GM23248 (cell line): ENCODE results near the gene CIDEC. TPM values are rescaled to one million over a fixed set of nuclear protein-coding genes. Genes with fewer than 3 reads are reported as not detected.
"Not testable (repeated sequence)": the region's sequence is repeated elsewhere in the genome, so short reads cannot be mapped to it uniquely, and the experiment has no call there.

Experiments used
- DNase-seq: peaks from one replicate; pipeline ENCODE4 v3.0.0-alpha.2; 2015
- H2AFZ ChIP-seq: fragments of 200-600 bp; sonication (generic); 2 replicates; pipeline ENCODE4 v1.6.1; 2016; ENCODE audit warnings: antibody characterized with exemption
- H3F3A ChIP-seq: fragments of 200-600 bp; sonication (generic); 2 replicates; pipeline ENCODE4 v1.6.1; 2016; ENCODE audit warnings: mild to moderate bottlenecking, antibody characterized with exemption, mixed run types; ENCODE audit not compliant: insufficient read depth
- H3K27ac ChIP-seq: fragments of 200-600 bp; sonication (generic); 2 replicates; pipeline ENCODE4 v1.5.1; 2016; ENCODE audit warnings: mild to moderate bottlenecking
- H3K27me3 ChIP-seq: fragments of 200-600 bp; sonication (generic); replicated peaks from 2 replicates; pipeline ENCODE4 v1.6.1; 2016; ENCODE audit warnings: mild to moderate bottlenecking; ENCODE audit not compliant: insufficient read depth
- H3K36me3 ChIP-seq: fragments of 200-600 bp; sonication (generic); 2 replicates; pipeline ENCODE4 v1.6.1; 2016; ENCODE audit warnings: low read depth, mild to moderate bottlenecking
- H3K4me1 ChIP-seq: fragments of 200-600 bp; sonication (generic); 2 replicates; pipeline ENCODE4 v1.6.1; 2016; ENCODE audit warnings: mild to moderate bottlenecking; ENCODE audit not compliant: insufficient read depth
- H3K4me2 ChIP-seq: fragments of 200-600 bp; sonication (generic); one replicate; pipeline ENCODE4 v1.6.1; 2016; ENCODE audit warnings: mild to moderate bottlenecking; ENCODE audit not compliant: unreplicated experiment
- H3K4me3 ChIP-seq: fragments of 200-600 bp; sonication (generic); 2 replicates; pipeline ENCODE4 v1.5.1; 2016; ENCODE audit warnings: mild to moderate bottlenecking
- H3K79me2 ChIP-seq: fragments of 200-600 bp; sonication (generic); 2 replicates; pipeline ENCODE4 v1.6.1; 2016; ENCODE audit warnings: mild to moderate bottlenecking; ENCODE audit not compliant: insufficient read depth
- H3K9ac ChIP-seq: fragments of 200-600 bp; sonication (generic); 2 replicates; pipeline ENCODE4 v1.6.1; 2016; ENCODE audit warnings: mild to moderate bottlenecking
- H3K9me2 ChIP-seq: fragments of 200-600 bp; sonication (generic); 2 replicates; pipeline ENCODE4 v1.6.1; 2016; ENCODE audit warnings: mixed run types, mild to moderate bottlenecking, moderate library complexity; ENCODE audit not compliant: insufficient read depth
- H3K9me3 ChIP-seq: fragments of 200-600 bp; sonication (generic); one replicate; pipeline ENCODE4 v1.6.1; 2017; ENCODE audit warnings: low read depth
- H4K20me1 ChIP-seq: fragments of 200-600 bp; sonication (generic); 2 replicates; pipeline ENCODE4 v1.6.0; 2016; ENCODE audit not compliant: insufficient read depth
- EZH2 ChIP-seq: fragments of 200-600 bp; sonication (generic); IDR thresholded peaks from 2 replicates; pipeline ENCODE4 v1.6.1; 2018; ENCODE audit warnings: antibody characterized with exemption, mild to moderate bottlenecking; ENCODE audit not compliant: insufficient read depth, poor library complexity, severe bottlenecking
- EZH2phosphoT487 ChIP-seq: fragments of 200-600 bp; sonication (generic); IDR thresholded peaks from 2 replicates; pipeline ENCODE4 v1.6.1; 2018; ENCODE audit warnings: antibody characterized with exemption, moderate library complexity, mild to moderate bottlenecking, low read depth; ENCODE audit not compliant: insufficient read depth
- WGBS, 2 experiments: methylation state at CpG; one replicate each; pipeline ENCODE4 v1.1.6; 2015 to 2017; ENCODE audit warnings: low lambda C conversion rate in 2 of 2, low coverage in 1 of 2; ENCODE audit errors: missing lambda C conversion rate in 2 of 2; 5-methylcytosine and 5-hydroxymethylcytosine counted together
- in situ Hi-C: fragments of 300-500 bp; cut with MboI; formaldehyde crosslinking; loops from 2 replicates; pipeline ENCODE4 v1.15.0; 2020
- polyA plus RNA-seq: library from polyadenylated mRNA; unstranded; fragments of >200 nt; fragmentation: Nextera tagmentation; extraction: Ambion mirVana; gene quantifications from 2 replicates; pipeline ENCODE4 v1.2.1, GENCODE V29; 2016
- total RNA-seq: library from RNA; depleted of rRNA; stranded (reverse); fragments of >200 nt; shearing (Covaris generic); gene quantifications from 2 replicates; pipeline ENCODE4 v1.2.3, GENCODE V29; 2014

The CIDEC gene
- total and polyA plus RNA-seq, 2 experiments from 2014 or later = not detected

GRCh38 chr3:9883706-9884554 is 3.9 kb upstream of the CIDEC start:
- Histone ChIP-seq H3K9me3 (no peaks in the 10 kb centered on the region), H3K36me3 (no peaks in the 10 kb centered on the region), H3K4me1 (peaks cover 15% of the 10 kb centered on the region), H3K27ac (peak overlapping the region; percentile 77), H3K9me2 (no peaks in the 10 kb centered on the region), H4K20me1 (no peaks in the 10 kb centered on the region), H3K4me3 (peak overlapping the region; percentile 22; the same call in 1 of the 2 replicates), H3F3A (peaks cover 15% of the 10 kb centered on the region), H2AFZ (peak overlapping the region; percentile 43), H3K4me2 (peak overlapping the region; percentile 74), H3K79me2 (no peaks in the 10 kb centered on the region), H3K9ac (peak overlapping the region; percentile 40), H3K27me3 (no peaks in the 10 kb centered on the region)
- WGBS, 2 experiments = 46 to 48% methylated on average over 7 of the region's 7 CpGs
- DNase-seq = peak; percentile 82
- in situ Hi-C loops = no loop called here
- TF ChIP-seq EZH2phosphoT487 (no peak), EZH2 (no peak)

- H3K27ac ChIP-seq = no peak overlapping the region
- H3K4me2 ChIP-seq = no peak overlapping the region
- 83 to 95% methylated on average over 1 of the region's 1 CpG for WGBS, 2 experiments
- TF ChIP-seq EZH2 (no peak), EZH2phosphoT487 (no peak)
- peaks cover 15% of the 10 kb centered on the region for H3F3A ChIP-seq
- H3K36me3 ChIP-seq = no peaks in the 10 kb centered on the region
- H3K9me2 ChIP-seq = no peaks in the 10 kb centered on the region
- H3K79me2 ChIP-seq = no peaks in the 10 kb centered on the region
- H3K27me3 ChIP-seq = no peaks in the 10 kb centered on the region
- H3K4me3 ChIP-seq = no peak overlapping the region
- H3K9me3 ChIP-seq = no peaks in the 10 kb centered on the region
- no peak for DNase-seq
- in situ Hi-C loops = no loop called here
- H2AFZ ChIP-seq = no peak overlapping the region
- H3K4me1 ChIP-seq = peaks cover 15% of the 10 kb centered on the region
- no peak overlapping the region for H3K9ac ChIP-seq
- no peaks in the 10 kb centered on the region for H4K20me1 ChIP-seq
Observed at GRCh38 chr3:9881441-9881840, 1.4 kb upstream of the CIDEC start.

- Histone ChIP-seq H3K9me2 (no peaks in the 10 kb centered on the region), H3K9me3 (no peaks in the 10 kb centered on the region), H3K4me1 (peaks cover 3% of the 10 kb centered on the region), H3K27ac (no peak overlapping the region), H3K9ac (no peak overlapping the region), H3F3A (peaks cover 6% of the 10 kb centered on the region), H3K79me2 (no peaks in the 10 kb centered on the region), H3K4me2 (no peak overlapping the region), H3K36me3 (no peaks in the 10 kb centered on the region), H3K4me3 (no peak overlapping the region), H2AFZ (no peak overlapping the region), H4K20me1 (no peaks in the 10 kb centered on the region), H3K27me3 (no peaks in the 10 kb centered on the region)
- in situ Hi-C loops = no loop called here
- WGBS, 2 experiments = 65 to 68% methylated on average over 4 to 5 of the region's 5 CpGs
- TF ChIP-seq EZH2 (no peak), EZH2phosphoT487 (no peak)
- DNase-seq = no peak
Observed at GRCh38 chr3:9878700-9879099, 1.4 kb downstream of the CIDEC start.

- H3K9me3 ChIP-seq = no peaks in the 10 kb centered on the region
- no peaks in the 10 kb centered on the region for H3K27me3 ChIP-seq
- no peak overlapping the region for H3K27ac ChIP-seq
- no peaks in the 10 kb centered on the region for H3K9me2 ChIP-seq
- no peaks in the 10 kb centered on the region for H3K36me3 ChIP-seq
- 75 to 79% methylated on average over 9 to 12 of the region's 12 CpGs for WGBS, 2 experiments
- no peak overlapping the region for H3K4me2 ChIP-seq
- no peaks in the 10 kb centered on the region for H4K20me1 ChIP-seq
- no peaks in the 10 kb centered on the region; the same call in 1 of the 2 replicates for H3K4me1 ChIP-seq
- no peak overlapping the region for H2AFZ ChIP-seq
- no peaks in the 10 kb centered on the region for H3K79me2 ChIP-seq
- H3K9ac ChIP-seq = no peak overlapping the region
- in situ Hi-C loops = no loop called here
- no peak for DNase-seq
- H3F3A ChIP-seq = no peaks in the 10 kb centered on the region
- TF ChIP-seq EZH2 = no peak
- TF ChIP-seq EZH2phosphoT487 = no peak
- H3K4me3 ChIP-seq = no peak overlapping the region
Observed at GRCh38 chr3:9876991-9877390, 3.1 kb downstream of the CIDEC start.

GRCh38 chr3:9876255-9876654 is 3.8 kb downstream of the CIDEC start:
- in situ Hi-C loops, H4K20me1 ChIP-seq, H3K4me2 ChIP-seq, H3K4me1 ChIP-seq, H3K36me3 ChIP-seq, H3K27ac ChIP-seq, H3K9me3 ChIP-seq, H3K9me2 ChIP-seq, DNase-seq, H3K4me3 ChIP-seq, H3K9ac ChIP-seq, H3K27me3 ChIP-seq, H2AFZ ChIP-seq, H3F3A ChIP-seq, H3K79me2 ChIP-seq: not testable (repeated sequence)
- WGBS, 2 experiments = 56 to 69% methylated on average over 4 of the region's 4 CpGs
